DMS 273 (cell line): Measurements from ENCODE around the gene ZNF354C.

Experiments used
- DNase-seq: peaks from one replicate; lab custom pipeline; 2025; ENCODE audit not compliant: unreplicated experiment; lab: John Stamatoyannopoulos, UW

Gene ZNF354C

GRCh38 chr5:179113945-179114641 lies 53.9 kb downstream of the ZNF354C start:
- DNase-seq: no peak

DNA sequence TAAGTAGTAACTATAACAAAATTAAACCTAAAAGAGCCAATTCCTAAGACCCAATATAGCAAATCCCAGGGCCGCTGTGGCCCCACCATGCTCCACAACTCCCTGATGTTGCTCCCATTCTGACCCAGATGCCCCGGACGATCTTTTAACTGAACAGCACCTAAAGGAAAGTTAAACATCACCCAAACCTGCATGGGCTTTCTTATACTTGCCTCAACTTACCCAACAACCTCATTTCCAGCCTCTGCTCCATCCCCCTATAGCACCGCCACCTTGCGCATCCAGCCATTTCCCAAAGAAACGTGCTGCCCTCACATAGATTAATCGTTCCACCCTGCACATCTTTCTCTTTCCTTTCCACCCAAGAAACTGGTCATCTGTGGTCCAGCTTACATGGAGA lies 54.6 kb downstream of the ZNF354C start:
- no peak for DNase-seq

DNA sequence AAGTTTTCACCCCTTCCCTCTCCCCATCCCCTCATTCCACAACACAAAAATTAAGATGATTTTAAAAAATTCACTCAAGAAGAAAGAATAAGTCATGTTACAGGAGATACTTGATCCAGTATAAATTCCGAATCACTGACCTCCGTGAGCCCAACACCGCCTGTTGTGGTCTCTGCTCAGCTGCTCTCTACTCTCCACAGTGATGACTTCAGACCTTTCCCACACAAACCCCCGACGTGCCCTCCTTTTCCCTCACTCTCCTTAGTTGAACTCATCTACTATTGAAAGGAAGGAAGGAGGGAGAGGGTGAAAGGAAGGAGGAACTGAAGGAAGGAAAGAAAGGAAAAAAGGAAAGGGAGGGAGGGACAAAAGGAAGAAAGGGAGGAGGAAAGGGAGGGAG lies 55.1 kb downstream of the ZNF354C start:
- no peak for DNase-seq

GRCh38 chr5:179115845-179116524 lies 55.8 kb downstream of the ZNF354C start:
- DNase-seq: no peak

- DNase-seq: no peak
These were observed 58.2 kb downstream of the ZNF354C start for GRCh38 chr5:179118338-179118737.

DNA sequence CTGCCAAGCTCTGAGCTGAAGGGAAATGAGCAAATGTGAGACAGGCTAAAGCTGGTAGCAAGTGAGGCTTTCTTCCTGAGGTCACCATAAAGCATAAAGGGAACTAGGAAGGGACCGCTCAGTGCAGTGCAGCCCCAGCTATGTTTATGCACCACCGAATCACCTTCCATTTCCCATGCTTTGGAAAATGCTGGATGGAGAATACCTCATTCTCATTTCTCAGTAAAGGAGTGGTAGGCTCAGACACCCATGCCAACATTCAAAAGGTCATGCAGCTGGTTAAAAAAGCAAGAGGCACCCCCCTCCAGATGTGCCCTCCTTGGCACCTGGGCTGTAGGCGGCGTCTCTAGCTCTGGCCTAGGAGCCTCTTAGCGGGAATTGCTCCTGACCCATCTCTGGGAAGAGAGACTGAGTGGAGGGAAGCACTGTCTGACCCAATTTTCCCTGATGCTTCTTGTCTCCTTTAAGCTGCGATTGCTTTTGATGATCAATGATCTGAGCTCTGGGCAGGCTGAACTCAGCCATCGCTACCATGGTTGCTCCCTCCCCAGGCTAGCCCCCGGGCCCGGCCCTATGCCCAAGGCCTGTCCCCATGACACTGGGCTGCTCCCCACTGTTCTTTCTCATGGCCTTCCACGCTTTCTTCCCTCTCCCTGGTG lies 58.7 kb downstream of the ZNF354C start:
- DNase-seq: no peak

DNA sequence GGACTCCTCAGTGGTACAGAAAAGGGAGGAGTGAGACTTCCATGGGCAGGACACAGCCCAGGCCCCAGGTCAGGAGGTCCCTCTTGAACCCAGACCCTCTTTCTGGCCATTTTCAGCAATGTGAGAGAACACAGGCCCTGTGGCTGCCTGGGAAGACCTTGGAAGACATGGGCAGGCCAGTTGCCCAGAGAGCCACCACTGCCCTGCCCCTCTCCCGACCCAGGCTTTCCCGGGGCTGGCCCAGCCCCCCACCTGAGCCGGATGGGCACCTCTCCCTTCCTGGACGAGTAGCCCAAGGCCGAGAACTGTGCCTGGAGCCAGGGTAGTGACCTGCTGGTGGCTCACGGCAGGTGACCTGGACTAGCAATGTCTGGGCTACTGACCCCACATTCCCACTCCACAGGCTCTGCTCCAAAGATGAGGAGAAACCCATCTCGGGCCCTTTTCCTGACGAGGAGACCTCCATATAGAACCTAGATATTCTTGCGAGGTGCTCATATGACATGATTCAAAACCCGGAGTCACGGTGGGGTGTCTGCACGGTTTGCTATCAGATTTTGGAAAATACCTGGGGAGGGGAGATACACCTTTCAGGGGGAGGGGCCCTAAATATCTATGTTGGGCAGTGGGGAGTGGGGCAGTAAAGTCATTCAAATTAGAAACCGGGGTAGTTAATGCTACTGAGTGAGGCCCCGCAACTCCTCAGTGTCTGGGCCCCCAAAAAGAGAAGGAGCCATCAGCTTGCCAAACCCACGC lies 59.4 kb downstream of the ZNF354C start:
- no peak for DNase-seq

- no peak for DNase-seq
These were observed 60.3 kb downstream of the ZNF354C start for GRCh38 chr5:179120421-179120861.

GRCh38 chr5:179120951-179121666 lies 60.9 kb downstream of the ZNF354C start:
- DNase-seq: no peak

GRCh38 chr5:179121667-179122111 lies 61.5 kb downstream of the ZNF354C start:
- DNase-seq: no peak

- no peak for DNase-seq
These were observed 62.4 kb downstream of the ZNF354C start for GRCh38 chr5:179122411-179123108.

GRCh38 chr5:179123109-179123426 lies 62.9 kb downstream of the ZNF354C start:
- DNase-seq: no peak

GRCh38 chr5:179123491-179124272 lies 63.5 kb downstream of the ZNF354C start:
- DNase-seq: no peak

- DNase-seq: no peak
These were observed 64.2 kb downstream of the ZNF354C start for GRCh38 chr5:179124273-179124852.

DNA sequence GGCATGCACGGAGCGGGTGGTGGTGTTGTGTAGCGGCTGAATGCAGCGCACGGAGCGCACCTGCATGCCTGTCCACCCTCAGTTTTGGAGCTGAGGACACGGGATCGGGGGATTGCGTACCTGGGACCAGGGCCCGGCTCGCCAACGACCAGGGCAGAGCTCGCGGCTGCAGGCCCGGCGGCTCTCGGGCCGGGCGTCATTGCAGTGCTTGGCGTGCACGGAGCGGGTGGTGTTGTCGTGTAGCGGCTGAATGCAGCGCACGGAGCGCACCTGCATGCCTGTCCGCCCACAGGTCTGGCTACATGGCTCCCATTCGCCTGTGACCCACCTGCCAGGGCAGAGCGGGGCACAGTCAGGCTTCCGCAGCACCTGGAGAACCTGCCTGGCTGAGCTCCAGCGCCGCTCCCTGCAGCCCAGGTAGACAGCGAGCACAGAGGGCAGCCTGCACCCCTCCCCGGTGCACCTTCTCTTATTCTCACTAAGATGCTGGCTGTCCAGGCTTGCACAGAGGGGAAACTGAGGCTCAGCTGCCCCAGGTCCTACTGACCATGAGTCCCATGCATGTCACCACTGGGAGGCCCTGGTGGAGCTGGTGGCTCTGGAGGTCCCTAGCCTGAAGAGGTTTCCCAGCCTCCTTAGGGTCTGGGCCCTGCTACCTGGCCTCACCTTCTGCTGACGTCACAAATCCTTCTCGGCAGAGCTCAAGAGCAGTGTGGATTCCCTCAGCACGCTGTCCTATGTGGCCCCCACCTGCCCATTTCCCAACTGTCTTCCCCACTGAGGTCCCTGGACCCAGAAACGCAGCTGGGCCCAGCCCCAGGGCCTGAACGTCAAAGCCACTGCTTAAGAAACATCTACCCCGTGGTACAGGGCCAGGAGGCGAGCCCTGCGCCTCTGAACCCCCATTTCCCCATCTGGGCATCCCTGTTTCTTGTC lies 64.9 kb downstream of the ZNF354C start:
- no peak for DNase-seq

DNA sequence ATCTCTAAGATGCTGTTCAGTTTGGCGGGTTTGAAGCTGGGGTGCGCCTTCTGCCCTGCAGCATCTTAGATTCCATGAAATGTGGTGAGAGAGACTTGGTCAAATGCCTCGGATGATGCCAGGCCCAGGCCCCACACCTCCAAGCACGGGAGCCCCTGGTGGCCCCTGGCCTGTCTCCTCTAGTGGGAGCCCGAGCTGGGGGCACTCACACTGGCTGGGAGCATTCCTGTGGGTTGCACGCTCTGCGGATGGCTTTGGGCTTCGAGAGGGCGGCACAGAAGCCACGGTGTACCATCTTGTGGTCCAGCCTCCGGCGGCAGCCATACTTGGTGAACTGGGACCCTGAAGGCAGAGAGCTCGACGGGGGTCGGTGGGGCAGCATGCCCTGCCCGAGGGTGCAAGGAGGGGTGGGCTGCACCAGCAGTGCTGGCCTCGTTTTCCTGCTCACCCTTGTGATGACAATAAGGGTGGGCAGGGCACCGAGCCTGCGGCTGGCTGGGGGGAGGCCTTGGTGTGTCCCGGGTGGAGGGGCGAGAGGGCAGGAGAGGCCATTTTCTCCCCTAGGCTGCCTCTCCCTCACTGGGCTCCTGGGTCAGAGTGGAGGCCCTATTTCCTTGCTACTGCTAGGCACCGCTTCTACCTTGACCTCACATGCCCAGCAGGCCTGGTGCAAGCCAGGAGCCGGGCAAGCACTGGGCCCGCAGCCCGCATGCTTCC lies 65.8 kb downstream of the ZNF354C start:
- no peak for DNase-seq

- no peak for DNase-seq
These were observed 66.4 kb downstream of the ZNF354C start for GRCh38 chr5:179126506-179126991.
